OCI-M2 (cell line): ENCODE data around the gene AJM1.

Experiments used
- DNase-seq: peaks from one replicate; lab custom pipeline; 2025; ENCODE audit not compliant: unreplicated experiment; lab: John Stamatoyannopoulos, UW

Gene AJM1

GRCh38 chr9:136807281-136808074 lies 34.8 kb upstream of the AJM1 start, which contains the start of gene RABL6:
Gene RABL6 (plus strand): TSS chr9:136807948. CDS start chr9:136808197, 249 bp downstream.
- DNase-seq, result no peak

- DNase-seq, result no peak
Observed at GRCh38 chr9:136808075-136808805, 34.0 kb upstream of the AJM1 start.

GRCh38 chr9:136808806-136809158 lies 33.5 kb upstream of the AJM1 start:
- no peak for DNase-seq

GRCh38 chr9:136814725-136815421 lies 27.4 kb upstream of the AJM1 start:
- no peak for DNase-seq

- DNase-seq, result no peak
Observed at GRCh38 chr9:136815422-136815782, 26.9 kb upstream of the AJM1 start.

- DNase-seq, result no peak
Observed at GRCh38 chr9:136820971-136821825, 21.1 kb upstream of the AJM1 start.

- DNase-seq, result no peak
Observed at GRCh38 chr9:136821826-136822544, 20.3 kb upstream of the AJM1 start.

- no peak for DNase-seq
Observed at GRCh38 chr9:136823136-136824046, 18.9 kb upstream of the AJM1 start.

- no peak for DNase-seq
Observed at GRCh38 chr9:136824496-136825225, 17.6 kb upstream of the AJM1 start.

- DNase-seq, result no peak
Observed at GRCh38 chr9:136825295-136826187, 16.7 kb upstream of the AJM1 start.

- DNase-seq, result no peak
Observed at GRCh38 chr9:136826188-136826541, 16.1 kb upstream of the AJM1 start.

- no peak for DNase-seq
Observed at GRCh38 chr9:136826703-136827582, 15.3 kb upstream of the AJM1 start.

- no peak for DNase-seq
Observed at GRCh38 chr9:136827794-136828473, 14.3 kb upstream of the AJM1 start.

- no peak for DNase-seq
Observed at GRCh38 chr9:136828474-136829140, 13.7 kb upstream of the AJM1 start.

- DNase-seq, result no peak
Observed at GRCh38 chr9:136829412-136829811, 12.9 kb upstream of the AJM1 start.
